Stimulated activated CD4-positive, alpha-beta T cell treated with anti-CD3 and anti-CD28 coated beads, Interleukin-15, amount 100 ng/mL, for 48 hours (primary cell): ENCODE results near the gene CDKAL1.
"Not testable (repeated sequence)": the region's sequence is repeated elsewhere in the genome, so short reads cannot be mapped to it uniquely, and the experiment has no call there.

Experiments used
- DNase-seq, 2 donors: peaks; one replicate each; pipeline ENCODE4 v3.0.0-alpha.2; 2020; ENCODE audit warnings: low read depth in 2 of 2

Gene CDKAL1

DNA sequence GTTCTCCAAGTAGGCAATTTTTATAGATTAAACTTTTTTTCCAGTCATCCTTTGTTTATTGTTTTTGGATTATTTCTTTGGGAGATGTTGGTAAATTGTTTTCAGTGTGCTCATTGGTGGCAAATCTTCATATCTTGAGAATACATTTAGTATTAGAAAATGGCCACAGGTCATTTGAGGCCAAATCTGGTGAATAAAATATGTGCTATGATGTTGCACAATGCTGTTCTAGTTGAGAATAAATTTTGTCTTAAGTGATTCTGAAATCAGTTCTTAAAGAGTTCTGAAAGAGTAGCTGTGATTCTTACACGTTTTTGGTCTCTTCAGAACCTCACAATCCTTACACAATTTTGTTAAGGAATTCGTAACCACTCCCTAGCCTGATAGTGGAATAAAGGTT, 20.1 kb downstream of the CDKAL1 start:
- no peak for DNase-seq

DNA sequence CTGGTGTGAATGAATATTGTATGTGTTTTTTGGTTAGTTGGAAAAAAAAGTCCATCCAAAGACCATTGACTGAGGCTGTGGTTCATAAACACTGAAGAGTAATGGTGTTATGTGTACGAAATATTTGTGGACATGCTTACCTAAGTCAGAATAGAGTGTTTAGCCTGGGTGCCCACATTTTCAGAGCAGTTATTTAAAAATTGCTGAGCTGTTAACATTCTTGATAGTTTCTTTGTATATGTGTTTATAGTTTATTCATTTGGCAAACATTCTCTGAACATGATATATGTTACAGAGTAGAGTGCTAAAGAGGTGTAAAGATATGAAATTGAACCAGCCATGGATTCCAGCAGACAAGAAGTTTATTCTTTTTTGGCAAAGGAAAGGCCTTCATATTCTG, 20.6 kb downstream of the CDKAL1 start:
- DNase-seq = no peak

DNA sequence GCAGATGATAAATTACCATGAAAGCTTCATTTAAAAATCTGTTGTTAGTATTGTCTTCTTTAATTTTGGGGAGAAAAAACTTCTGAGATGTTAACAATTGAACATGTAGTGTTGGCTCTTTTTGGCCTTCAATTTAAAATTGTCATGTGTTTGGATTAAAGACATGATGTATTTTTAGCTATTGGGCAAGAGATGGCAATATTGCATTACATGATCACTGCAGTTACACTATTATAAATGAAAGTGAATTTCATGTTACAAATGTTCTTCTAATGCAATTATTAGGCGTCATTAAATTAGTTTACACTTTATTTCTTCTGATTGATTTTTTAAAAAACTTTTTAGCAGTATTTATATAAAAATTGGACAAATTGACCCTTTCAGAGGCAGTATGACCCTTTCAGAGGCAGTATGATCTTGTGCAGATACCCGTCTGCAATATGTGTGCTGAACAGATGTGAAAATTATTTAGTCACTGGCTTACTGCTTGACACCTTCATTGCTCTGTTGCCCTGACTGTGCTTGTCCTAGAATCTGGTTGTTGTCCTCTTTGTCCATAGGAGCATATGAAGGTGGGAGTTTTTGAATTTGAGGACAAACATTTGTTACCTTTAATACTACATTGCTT, 25.8 kb downstream of the CDKAL1 start:
- DNase-seq = no peak

DNA sequence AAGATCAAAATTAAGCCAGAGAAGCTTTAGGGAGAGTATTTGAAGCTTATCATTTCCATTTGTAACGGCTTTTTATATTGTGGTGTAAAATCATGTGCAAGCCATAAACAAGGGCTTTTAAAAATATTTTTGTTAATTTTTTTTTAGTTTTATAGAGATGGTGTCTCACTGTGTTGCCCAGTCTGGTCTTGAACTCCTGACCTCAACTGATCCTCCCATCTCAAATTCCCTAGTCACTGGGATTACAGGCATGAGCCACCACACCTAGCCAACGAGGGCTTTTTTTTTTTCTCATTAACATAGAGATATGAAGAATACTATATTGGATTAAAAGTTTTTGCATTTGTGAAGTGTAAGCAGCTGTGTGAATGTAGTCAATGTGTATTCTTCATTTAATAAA, 29.1 kb downstream of the CDKAL1 start:
- DNase-seq = no peak

DNA sequence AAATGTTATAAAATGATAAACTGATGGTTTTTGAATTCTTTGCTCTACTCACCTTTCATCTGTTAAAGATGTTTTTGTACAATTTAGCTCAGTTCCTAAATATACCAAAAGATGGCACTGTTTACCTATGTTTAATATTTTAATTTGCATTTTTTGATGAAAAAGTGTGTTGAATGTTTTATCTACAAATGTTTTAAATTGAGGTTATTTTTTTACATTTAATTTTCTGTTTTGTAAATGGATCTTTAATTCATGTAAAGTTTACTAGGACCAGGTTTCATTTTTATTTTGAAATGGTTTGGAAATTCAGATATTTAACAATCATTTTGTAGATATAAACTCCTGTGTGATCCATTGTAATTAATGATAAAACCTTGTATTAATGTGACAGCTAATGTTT, 30.0 kb downstream of the CDKAL1 start:
- no peak for DNase-seq

DNA sequence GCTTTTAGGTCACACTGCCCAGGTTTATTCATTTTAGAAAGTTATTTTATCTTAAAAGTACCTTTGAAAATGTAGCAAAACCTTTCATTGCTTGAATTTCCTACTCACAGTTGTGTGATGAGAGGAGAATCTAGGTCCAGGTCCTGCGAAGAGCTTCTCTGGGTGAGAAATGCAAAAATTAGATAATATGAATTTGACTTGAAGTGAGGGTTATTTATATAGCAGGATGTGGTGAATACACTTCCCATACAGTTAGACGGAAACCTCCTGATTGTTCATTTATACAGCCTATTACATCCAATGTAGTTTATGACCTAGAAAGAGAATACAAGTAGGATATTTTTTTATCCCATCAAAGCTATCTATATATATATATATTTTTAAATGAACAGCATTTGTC, 30.5 kb downstream of the CDKAL1 start:
- DNase-seq = no peak

DNA sequence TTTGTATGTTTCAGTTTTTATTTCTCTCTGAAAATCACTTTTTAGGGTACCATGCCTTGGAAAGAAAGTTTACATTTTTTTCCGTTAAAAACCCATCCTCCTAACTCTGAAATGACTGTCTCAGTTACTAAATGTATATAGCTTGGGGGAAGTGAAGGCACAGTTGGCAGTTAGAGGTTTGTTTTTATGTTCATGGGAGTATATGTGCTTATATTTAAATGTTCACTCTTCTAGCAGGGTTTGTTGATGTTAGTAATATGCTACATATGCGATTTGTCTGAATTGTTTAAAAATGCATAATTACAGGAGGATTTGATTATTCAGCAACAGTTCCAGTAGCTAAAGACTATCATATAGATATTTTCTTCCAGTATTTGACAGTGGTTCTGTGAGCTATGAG, 31.1 kb downstream of the CDKAL1 start:
- no peak for DNase-seq

DNA sequence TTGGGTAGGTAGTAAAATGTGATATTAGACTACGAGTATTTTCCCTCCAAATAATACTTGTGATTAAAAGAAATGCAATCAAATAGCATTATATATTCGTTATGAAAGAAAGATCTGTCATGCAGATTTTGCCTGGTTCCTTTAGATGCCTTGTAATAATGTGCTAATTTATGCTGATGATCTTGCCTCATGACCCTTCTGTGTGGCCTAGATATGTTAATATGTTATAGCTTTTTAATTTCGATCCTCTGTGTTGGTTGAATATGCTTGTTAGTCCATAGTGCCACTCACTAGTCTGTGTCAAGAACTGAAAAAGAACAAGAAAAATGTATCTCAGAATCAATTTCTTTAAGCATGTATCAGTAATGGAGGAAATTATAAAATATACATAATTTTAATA, 31.9 kb downstream of the CDKAL1 start:
- DNase-seq = no peak

DNA sequence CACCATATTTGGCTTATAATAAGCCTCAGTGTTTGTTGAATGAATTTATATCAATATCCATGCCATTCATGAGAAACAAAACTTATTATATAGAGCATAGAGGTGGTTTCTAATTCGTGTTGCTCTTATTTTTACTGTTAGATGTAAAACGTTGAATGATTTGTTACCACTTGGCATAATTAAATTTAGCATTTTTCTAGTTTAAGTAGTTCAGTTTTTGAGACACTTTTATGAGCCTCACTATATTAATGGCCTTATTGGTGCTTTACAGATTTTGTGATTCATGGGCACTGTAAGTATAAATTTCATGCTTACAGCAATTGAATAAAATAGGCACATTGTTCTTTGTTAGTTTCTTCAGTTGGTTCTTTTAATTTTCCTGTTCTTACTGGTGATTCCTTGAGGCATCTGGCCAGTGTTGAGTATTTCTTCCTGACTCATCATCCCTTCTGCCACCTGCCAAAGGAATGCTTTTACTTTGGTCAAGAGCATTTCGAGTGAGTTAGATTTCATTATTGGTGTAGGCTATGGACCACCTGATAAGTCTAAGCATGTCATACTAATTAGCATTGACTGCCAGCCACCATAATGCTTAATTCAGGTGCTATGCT, 34.8 kb downstream of the CDKAL1 start:
- no peak for DNase-seq

DNA sequence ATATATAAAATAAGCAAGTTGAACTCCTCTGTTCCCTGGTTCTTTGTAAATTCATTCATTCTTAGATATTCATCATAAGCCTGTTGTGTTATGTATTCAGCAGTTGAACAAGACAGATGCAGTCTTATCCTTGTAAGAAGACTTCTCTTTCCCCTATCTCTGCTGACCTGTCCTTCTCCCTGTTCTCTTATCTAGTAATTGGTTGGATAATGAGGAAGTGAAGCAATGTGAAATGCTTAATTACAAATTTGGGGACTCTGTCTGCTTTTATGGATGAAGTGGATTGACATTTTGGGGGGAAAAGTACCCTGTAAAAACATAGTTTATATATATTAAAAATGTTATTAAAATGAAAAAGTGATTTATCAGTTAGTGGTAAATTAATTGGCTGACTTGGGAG, 37.0 kb downstream of the CDKAL1 start:
- no peak for DNase-seq

DNA sequence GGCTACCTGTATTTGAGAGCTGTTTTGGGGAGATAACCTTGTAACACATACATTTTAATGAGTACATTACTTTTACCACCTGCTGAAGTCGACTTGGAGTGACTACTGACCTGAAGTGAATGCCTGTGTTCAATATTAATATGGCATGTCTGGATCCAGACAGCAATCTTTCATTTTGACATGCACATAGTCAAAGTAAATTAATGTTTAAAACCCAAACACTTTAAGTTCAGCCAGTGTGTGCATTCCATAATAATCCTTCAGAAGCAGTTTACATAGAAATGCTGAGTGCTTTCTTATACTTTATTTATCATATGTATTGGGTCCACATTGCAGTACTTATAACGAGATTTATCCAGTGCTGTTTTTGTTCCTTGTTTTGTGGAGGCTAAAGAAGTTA, 38.0 kb downstream of the CDKAL1 start:
- no peak for DNase-seq

DNA sequence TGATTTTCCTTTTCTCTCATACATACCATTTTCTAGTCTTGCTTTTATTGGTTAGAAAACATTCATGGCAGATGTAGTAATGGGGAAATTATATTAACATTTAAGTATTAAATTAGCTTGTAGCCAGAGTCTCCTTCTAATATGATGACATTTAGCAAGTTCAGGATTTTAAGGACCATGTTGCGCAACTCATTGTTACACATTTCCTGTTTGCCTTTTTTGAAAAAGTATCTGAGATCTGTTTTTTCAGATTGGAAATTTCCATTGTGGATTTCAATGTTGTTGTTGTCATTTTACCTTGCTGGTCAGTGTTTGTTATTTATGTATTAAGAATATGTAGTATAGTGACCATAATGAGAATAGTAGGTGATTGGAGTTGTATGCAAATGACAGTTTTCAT, 38.7 kb downstream of the CDKAL1 start:
- no peak for DNase-seq

DNA sequence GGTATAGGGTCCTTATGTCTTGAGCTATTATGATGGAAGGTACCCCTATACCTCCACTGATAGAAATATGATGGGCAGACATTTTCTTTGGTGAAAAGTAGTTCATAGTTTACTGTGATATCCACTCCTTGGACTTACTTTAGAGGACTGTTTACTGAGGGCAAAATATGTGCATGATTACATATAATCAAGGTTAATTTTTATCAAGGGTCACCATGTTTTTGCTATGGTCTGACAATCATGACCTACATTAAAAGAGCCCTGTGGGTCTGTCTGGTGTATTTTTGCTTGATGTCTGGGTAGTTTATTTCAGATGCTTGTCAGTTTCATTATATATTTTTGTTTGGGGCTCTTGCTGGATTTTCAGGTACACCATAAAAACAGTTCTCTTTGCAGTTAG, 40.1 kb downstream of the CDKAL1 start:
- no peak for DNase-seq

DNA sequence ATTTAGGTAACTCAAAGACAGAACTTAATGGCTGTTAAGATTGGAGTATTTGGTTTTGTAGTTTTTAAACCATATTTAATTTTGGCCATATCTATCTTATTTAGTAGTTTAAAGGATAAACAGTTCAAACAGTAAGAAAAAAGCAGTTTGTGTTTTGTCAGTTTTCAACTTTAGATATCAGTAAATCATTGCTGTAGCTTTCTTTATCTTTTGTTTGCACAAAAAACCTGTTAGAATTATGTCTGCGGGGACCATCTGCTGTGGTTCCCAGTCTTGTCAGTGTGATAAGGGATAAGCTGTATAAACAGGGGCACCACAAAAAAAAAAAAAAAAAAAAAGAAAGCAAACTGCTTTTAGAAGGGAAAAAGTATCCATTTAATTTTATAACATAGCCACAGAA, 40.9 kb downstream of the CDKAL1 start:
- DNase-seq = no peak

DNA sequence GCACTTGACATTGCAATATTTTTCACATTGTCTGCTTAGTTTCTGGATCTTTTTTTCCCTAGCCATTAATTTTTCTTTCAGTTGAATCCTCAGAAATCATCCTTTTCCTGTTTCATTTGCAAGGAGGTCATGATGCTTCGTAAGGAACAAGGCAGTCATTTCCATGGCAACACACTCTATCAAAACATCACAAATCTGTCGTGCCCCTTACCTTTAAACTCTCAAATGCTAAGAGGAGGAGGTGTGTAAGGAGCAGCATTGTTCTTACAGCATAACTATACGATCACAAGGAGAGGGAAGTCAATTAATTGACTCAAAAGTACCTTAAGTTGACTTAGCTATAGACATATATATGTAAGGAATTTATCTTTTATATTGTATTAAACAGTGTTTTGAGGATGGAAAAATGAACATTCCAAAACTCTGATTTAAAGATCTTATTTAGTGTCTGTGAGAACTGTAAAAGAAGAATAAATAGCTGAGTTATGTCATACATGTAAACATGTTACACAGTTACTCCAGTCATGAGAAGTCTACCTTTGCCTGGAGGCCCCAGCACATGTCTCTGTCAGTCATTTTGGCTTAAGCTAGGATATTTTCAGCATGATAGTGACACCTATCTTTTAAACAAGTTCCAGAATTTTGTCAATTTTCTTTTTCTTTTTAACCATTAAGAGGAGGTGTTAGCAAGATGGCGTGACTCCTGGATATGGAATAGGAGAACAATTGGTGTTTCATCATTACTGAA, 41.6 kb downstream of the CDKAL1 start:
- DNase-seq = no peak

DNA sequence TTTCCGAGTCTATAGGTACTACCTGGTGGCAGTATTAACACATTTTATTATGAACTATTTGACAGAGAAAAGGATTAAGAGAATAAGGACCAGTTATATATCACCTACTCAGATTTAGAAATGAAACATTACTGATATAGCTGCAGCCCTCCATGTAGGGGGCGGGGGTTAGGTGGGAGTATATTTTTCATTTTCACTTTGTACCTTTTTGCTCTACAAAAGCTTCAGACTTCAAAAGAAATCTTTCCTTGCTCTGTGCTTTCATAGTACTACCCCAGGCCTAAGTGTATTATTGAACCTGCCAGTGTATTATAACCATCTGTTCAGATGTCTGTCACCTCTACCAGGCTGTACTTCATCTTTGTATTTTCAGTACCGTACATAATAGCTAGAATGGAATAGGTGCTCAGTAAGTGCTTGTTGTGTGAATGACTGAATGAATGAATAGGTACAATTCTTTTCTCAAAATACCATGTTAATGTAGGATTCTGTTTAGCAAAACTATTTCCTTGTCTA, 43.0 kb downstream of the CDKAL1 start:
- no peak for DNase-seq

DNA sequence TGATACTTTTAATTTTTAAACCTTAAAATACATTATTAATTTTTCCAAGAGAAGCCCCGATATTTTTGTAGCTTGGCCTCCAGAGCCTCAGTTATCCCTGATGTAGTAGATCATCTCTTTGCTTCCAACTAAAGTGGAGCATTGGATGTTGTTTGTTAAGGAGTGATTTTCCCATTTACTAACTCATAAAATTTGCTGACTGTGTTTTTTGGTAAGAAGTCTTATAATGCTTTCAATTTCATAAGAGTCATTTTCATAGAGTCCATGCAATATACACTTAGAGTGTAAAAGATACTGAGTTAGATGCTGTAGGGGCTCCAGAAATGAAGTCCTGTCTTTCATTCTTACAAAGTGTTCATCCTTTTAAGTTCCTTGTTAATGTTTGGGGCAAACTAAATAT, 46.8 kb downstream of the CDKAL1 start:
- no peak for DNase-seq

DNA sequence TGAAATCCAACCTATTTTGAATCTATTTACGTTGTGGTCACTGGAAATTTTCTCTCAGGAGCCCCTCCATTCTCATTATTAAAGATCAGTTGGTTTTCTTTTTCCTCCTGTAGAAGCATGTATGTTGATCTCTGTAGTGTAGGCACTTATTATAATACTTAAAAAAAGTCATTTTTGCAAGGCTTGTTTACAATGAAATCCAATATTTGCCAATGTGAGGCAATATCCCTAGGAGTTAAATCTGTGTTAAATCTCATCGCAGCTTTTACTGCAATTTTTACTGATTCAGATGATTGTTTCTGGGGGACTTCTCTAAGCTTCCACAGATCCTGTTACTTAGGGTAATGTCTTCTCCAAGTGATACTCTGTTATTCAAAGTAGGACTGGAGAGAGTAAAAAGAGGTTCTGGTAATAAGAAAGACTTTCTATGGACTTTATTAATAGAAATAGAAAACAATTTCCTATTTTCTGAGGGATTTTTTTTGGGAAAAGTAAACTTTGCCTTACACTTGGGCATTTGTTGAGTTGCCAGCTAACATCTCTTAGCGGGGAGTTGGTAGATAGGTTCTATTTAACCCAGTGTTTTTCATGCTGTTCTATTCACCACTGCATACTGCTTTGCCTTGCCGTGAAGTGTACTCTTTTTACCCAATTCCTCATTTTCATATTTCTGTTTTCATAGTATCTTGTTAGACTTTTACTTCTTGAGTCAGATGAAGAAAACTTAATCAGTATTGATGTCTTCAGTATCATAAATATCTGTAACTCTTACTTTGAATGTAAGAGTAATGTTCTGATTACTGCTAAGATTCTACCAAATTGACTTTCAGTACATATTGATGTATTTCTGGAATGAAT, 48.6 kb downstream of the CDKAL1 start:
- no peak for DNase-seq

DNA sequence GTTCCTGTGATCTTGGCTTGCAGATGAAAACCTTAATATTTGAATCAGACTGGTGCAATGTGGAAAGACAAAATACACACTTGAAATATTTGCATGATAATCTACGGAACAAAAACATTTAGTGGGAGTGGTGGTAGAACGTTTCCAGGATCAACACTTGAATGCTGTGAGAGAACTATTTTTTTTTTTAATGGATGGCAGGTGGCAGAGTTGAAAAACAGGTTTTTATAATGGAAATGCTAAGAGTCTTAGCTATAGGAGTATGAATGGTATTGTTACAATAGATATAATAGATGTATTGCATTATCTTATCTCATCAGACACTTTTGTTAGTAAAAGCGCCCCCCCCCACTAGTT, 49.2 kb downstream of the CDKAL1 start:
- no peak for DNase-seq

DNA sequence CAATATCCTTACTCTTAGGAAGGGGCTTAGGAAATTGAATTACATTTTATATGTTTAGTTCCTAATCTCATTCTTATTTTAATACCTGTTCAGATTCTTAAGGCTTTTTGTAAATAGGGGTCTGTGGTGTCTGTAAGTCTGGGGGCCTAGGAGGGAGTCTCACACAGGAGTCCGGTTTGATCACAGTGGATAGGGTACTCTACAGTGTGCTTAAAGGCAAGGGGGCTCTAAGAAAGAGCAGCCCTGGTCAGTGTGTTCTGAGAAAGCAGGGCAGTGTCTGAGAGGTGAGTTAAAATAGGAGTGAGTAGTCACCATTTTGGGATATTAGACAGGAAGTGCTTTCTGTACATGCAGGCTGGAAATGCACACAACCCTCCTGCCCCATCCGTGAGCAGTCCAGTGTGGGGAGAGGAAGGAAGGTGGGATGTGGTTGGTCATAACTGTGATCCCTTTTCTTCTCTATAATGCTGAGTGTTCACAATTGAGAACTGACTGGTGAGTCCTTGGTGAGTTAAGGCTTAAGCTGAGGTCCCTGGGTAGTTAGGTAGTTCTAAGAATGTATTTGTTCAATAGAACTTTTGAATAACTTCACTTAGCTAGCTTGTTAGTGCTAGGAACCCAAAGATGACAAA, 50.0 kb downstream of the CDKAL1 start:
- no peak for DNase-seq

DNA sequence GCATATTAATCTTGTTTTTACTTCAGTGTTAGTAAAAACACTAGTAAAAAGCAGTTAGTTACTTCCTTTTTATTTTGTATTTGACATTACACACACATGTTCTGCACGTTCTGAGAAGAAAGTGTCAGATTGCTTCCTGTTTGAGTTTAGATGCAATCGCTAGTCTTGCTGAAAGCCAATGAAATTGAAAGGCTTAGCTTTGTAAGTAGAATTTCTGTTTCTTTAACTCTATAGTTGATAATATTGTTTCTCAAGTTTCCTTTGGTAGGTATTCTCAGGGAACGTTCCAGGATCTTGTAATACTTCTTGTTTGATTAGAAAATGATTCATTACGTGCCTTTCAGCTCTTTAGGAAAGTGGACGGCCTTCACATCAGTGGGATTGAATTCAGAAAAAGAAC, 55.0 kb downstream of the CDKAL1 start:
- no peak for DNase-seq

DNA sequence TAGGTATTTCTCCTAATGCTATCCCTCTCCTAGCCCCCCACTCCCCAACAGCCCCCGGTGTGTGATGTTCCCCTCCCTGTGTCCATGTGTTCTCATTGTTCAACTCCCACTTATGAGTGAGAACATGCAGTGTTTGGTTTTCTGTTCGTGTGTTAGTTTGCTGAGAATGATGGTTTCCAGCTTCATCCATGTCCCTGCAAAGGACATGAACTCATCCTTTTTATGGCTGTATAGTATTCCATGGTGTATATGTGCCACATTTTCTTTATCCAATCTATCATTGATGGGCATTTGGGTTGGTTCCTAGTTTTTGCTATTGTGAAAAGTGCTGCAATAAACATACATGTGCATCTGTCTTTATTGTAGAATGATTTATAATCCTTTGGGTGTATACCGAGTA, 56.2 kb downstream of the CDKAL1 start:
- DNase-seq = not testable (repeated sequence)
